GM12874 (cell line): Measurements from ENCODE around the gene PLA2G2F.

Experiments used
- TF ChIP-seq, protein P1 (sequence below): IDR thresholded peaks from 2 replicates; pipeline ENCODE4 v1.5.1; 2011; ENCODE audit warnings: low read depth, mild to moderate bottlenecking, control low read depth, low read length, moderate library complexity; ENCODE audit not compliant: insufficient read depth

The PLA2G2F gene

DNA sequence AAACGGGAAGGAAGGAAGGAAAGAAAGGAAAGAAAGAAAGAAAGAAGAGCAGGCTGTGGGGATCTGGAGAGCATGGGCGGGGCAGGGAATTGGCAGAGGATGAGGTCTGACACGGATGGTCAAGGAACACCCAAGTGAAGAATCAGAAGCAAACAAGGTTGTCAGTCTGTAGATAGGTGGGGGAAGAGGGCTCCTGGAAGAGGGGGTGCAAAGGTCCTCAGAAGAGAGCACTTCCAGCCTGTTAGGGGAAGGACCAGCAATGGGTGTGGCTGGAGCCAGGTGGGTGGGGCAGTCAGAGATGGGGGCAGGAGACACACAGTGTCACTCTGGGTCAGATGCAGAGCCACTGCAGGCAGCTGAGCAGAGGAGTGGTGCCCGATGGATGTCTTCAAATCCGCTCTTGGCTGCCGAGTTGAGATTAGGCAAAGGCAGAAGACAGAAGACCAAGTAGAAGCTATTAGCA lies 58.2 kb downstream of the PLA2G2F start:
- TF ChIP-seq, protein P1, sequence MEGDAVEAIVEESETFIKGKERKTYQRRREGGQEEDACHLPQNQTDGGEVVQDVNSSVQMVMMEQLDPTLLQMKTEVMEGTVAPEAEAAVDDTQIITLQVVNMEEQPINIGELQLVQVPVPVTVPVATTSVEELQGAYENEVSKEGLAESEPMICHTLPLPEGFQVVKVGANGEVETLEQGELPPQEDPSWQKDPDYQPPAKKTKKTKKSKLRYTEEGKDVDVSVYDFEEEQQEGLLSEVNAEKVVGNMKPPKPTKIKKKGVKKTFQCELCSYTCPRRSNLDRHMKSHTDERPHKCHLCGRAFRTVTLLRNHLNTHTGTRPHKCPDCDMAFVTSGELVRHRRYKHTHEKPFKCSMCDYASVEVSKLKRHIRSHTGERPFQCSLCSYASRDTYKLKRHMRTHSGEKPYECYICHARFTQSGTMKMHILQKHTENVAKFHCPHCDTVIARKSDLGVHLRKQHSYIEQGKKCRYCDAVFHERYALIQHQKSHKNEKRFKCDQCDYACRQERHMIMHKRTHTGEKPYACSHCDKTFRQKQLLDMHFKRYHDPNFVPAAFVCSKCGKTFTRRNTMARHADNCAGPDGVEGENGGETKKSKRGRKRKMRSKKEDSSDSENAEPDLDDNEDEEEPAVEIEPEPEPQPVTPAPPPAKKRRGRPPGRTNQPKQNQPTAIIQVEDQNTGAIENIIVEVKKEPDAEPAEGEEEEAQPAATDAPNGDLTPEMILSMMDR = no peak

DNA sequence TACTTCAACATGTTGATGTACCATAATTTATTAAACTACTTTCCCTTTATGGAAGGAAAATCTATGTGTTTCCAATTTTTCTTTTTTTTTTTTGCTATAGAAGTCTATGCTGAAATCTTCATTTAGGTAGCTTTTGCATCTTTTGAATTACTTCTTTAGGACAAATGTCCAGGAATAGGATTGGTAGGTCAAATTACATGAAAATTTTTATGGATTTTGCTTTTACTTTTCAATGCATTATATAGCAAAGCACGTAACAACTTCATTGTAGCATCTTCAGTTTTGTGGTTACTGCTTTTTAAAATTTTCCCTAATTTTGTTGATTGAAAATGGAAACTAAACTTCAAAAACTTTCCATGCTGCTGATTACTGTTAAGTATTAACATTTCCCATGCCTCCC lies 59.2 kb downstream of the PLA2G2F start:
- TF ChIP-seq, protein P1 = no peak

DNA sequence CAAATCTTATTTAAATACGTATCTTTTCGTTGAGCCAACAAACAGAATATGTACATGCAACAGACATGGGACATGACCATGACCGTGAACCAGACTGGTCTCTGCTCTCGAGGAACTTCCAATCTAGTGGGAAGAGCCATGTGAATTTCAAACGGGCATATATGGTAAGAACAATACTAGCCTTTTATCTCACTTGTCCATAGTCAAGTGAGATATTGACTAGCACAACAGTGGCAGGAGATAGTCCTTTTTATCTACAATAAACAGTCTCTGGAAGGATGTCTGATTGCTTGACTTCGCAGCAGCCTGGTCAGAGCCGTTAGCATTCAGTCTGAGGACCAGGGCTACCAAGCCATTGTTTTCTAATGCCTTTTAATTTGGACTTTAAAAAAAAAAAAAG lies 59.8 kb downstream of the PLA2G2F start:
- TF ChIP-seq, protein P1 = no peak

DNA sequence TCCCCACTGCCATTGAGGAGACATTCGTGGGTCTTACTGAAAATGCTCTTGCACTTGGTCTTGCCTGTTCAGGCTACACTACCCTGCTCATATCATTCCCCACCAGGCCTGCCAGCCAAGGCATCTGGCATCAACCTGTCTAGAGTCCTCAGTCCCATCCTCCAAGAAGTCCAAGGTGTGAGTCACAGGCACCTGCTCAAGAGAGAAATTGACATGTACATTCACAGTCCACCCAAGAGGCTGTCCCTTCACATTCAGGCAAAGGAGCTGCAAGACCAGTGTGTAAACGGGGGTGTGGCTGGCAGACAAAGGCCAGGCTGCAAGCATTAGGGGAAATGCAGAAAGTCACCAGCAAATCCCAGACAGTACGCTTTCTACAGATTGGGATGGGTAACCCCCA lies 60.3 kb downstream of the PLA2G2F start:
- TF ChIP-seq, protein P1 = no peak

DNA sequence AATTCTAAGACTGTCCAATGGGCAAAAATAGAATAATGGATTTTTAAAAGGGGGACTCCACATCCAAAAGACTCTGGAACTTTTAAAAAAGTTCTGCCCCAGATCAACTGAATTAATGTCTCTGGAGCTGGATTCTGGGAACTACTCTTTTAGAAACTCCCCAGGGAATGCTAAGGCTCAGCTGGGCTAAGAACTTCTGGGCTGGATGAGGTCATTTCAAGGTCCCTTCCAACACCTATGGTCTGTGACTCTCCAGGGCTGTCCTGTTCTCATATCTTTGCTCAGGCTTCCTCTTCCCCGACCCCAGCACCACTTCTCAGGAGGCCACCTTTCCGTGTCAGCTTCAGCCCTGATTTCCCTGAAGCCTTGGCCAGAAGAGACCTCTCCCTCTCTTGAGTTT lies 60.7 kb downstream of the PLA2G2F start:
- TF ChIP-seq, protein P1 = no peak
